Duodenal mucosa (tissue), 2 donors: ENCODE measurements around the gene MAPT.

Source experiments
- H3K27ac ChIP-seq: one replicate; pipeline ENCODE4 v1.7.0; 2013; ENCODE audit warnings: low read depth, low read length
- H3K27me3 ChIP-seq, 2 donors: one replicate each; pipeline ENCODE4 v1.7.0; 2013; ENCODE audit warnings: low read length in 2 of 2, control low read depth in 1 of 2; ENCODE audit not compliant: insufficient read depth in 2 of 2, control insufficient read depth in 1 of 2
- H3K36me3 ChIP-seq, 2 donors: one replicate each; pipeline ENCODE4 v1.7.0; 2013; ENCODE audit warnings: low read length in 2 of 2, control low read depth in 1 of 2; ENCODE audit not compliant: insufficient read depth in 2 of 2, control insufficient read depth in 1 of 2
- H3K4me1 ChIP-seq, 2 donors: one replicate each; pipeline ENCODE4 v1.7.0; 2013; ENCODE audit warnings: low read length in 2 of 2, control low read depth in 1 of 2; ENCODE audit not compliant: insufficient read depth in 2 of 2, control insufficient read depth in 1 of 2
- H3K4me3 ChIP-seq, 2 donors: one replicate each; pipeline ENCODE4 v1.7.0; 2013; ENCODE audit warnings: low read length in 2 of 2, low read depth in 1 of 2
- H3K9ac ChIP-seq, 2 donors: one replicate each; pipeline ENCODE4 v1.7.0; 2013; ENCODE audit warnings: low read length in 2 of 2, low read depth in 1 of 2
- H3K9me3 ChIP-seq, 2 donors: one replicate each; pipeline ENCODE4 v1.7.0; 2013; ENCODE audit warnings: low read length in 2 of 2, control low read depth in 1 of 2; ENCODE audit not compliant: control insufficient read depth in 1 of 2

MAPT gene

DNA sequence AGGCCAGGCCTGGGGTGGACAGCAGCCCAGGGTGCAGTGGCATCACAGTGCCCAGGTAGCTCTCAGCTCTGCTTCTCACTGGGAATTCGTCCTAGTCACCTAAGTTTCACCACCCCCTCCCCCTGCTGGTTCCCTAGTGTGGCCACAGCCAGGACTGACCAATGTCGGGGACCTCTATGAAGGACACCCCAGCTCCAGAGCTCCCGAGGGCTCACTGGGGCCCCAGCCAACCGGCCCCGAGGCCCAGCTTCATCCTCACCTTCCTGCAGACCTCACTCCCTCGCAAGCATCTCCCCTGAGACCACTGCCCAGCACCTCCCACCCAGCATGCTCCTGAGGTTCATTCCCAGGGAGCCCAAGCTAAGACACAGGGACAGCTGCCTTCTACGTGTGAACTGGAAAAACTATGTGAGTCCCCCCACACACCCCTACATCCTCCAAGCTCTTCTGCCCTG lies 44.8 kb upstream of the MAPT start:
- H3K9me3 ChIP-seq = no peaks in the 10 kb centered on the region
- no peak overlapping the region for H3K9ac ChIP-seq

DNA sequence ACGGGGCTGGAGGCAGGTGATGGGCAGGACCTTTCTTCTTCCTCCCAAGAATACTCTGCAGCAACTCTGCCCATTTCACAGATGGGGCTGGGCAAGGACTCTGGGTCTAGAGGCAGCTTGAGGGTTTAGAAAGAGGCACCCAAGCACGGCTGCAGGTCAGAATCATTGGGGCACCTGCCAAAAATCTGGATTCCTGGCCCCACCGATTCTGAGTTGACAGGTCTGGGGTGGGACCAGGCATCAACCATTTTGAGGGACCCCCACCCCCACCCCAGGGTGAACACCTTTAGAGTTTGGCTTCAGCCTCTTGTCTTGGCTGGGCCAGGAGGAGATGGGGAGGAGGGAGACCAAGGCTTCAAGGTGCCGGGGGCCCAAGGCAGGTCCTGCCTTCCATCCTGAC lies 44.3 kb upstream of the MAPT start:
- Histone ChIP-seq H3K4me3 (no peak overlapping the region), H3K9ac (no peak overlapping the region), H3K27me3 (peaks cover 0 to 13% of the 10 kb centered on the region in 2 donors), H3K27ac (no peak overlapping the region), H3K36me3 (no peaks in the 10 kb centered on the region), H3K4me1 (no peaks in the 10 kb centered on the region), H3K9me3 (no peaks in the 10 kb centered on the region)

More for the DNA sequence above, 44.8 kb upstream of the MAPT start:
- H3K4me3 ChIP-seq = no peak overlapping the region
- H3K4me1 ChIP-seq = no peaks in the 10 kb centered on the region
- peaks cover 0 to 13% of the 10 kb centered on the region in 2 donors for H3K27me3 ChIP-seq
- no peaks in the 10 kb centered on the region for H3K36me3 ChIP-seq
- H3K27ac ChIP-seq = no peak overlapping the region

DNA sequence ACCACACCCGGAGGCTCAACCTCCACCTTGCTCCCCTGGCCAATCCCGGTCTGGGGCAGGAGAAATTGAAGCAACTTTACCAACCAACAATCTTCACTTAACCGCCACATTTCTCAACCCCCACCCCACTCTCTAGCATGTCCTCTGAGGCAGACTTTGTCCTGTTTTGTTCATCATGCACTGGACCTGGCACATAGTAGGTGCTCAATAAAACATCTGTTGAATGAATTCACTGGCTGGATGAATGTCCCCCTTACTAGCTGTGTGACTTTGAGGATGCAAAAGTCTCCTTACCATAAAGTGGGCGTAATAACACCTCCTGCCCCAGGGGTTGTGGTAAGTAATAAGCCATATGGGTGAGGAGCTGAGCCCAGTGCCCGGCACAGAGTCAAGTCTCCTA lies 43.9 kb upstream of the MAPT start:
- H3K36me3 ChIP-seq = no peaks in the 10 kb centered on the region
- no peak overlapping the region for H3K4me3 ChIP-seq
- no peaks in the 10 kb centered on the region for H3K9me3 ChIP-seq
- no peak overlapping the region for H3K9ac ChIP-seq
- no peak overlapping the region for H3K27ac ChIP-seq
- H3K4me1 ChIP-seq = no peaks in the 10 kb centered on the region
- H3K27me3 ChIP-seq = peaks cover 0 to 13% of the 10 kb centered on the region in 2 donors

DNA sequence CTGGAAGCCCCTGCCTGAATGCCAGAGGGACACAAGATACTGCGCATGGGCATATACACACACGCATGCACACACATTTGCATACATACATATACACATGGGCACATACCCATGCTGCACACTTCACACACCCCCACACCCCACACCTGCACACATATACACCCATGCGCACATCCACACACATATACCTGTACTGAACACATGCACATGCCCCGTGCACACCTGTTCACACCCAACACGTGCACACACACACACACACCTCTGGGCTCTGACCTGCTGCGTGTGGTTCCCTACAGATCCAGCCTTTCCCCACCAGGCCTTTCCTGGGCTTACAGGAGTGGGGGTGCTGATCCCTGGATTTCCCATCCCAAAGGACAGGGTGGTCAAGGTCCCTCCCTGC lies 43.3 kb upstream of the MAPT start:
- H3K9ac ChIP-seq = no peak overlapping the region
- H3K9me3 ChIP-seq = no peaks in the 10 kb centered on the region

DNA sequence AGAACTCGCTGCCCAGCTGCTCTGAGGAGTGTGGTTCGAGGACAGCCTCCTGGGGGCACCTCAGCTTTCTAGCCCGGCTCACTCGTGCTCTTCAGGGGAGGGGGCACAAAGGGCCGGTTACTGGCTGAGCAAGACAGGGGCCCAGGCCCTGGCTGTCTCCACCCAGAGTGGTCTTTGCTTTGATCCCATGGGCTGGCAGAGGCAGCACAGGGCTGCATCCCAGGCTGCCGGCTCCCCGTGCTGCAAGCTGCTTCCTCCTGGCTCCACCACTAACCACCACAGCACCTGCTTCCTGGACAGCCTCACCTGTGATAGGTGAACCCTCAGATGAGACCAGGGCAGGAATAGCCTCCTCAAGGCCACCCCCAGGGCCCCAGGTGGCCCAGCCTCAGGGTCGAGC lies 42.9 kb upstream of the MAPT start:
- Histone ChIP-seq H3K4me1 (no peaks in the 10 kb centered on the region), H3K9ac (no peak overlapping the region), H3K27me3 (peaks cover 0 to 13% of the 10 kb centered on the region in 2 donors), H3K36me3 (no peaks in the 10 kb centered on the region), H3K9me3 (no peaks in the 10 kb centered on the region), H3K27ac (no peak overlapping the region), H3K4me3 (no peak overlapping the region)

More for the DNA sequence above, 43.3 kb upstream of the MAPT start:
- H3K36me3 ChIP-seq = no peaks in the 10 kb centered on the region
- peaks cover 0 to 13% of the 10 kb centered on the region in 2 donors for H3K27me3 ChIP-seq
- no peak overlapping the region for H3K4me3 ChIP-seq
- no peak overlapping the region for H3K27ac ChIP-seq
- H3K4me1 ChIP-seq = no peaks in the 10 kb centered on the region

DNA sequence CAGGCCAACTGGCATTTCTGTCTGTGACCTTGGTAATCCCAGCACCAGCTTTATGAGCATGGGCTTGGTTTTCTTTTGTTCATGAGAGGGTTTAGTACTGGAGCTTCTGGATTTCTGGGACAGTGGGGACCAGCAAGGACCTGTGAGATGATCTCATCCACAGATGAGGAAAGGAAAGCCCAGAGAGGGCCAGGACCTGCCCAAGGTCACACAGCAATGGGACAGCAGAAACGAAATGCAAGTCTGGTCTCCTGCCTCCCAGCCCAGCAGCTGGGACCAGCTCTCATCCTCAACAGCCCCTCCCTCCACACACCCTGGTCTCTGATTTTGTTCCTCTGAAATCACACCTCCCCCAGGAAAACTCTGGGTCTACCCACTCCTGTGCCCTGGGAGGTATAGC lies 42.5 kb upstream of the MAPT start:
- peaks cover 0 to 13% of the 10 kb centered on the region in 2 donors for H3K27me3 ChIP-seq
- H3K9me3 ChIP-seq = no peaks in the 10 kb centered on the region
- H3K36me3 ChIP-seq = no peaks in the 10 kb centered on the region
- no peak overlapping the region for H3K9ac ChIP-seq
- H3K27ac ChIP-seq = no peak overlapping the region
- no peaks in the 10 kb centered on the region for H3K4me1 ChIP-seq
- H3K4me3 ChIP-seq = no peak overlapping the region

DNA sequence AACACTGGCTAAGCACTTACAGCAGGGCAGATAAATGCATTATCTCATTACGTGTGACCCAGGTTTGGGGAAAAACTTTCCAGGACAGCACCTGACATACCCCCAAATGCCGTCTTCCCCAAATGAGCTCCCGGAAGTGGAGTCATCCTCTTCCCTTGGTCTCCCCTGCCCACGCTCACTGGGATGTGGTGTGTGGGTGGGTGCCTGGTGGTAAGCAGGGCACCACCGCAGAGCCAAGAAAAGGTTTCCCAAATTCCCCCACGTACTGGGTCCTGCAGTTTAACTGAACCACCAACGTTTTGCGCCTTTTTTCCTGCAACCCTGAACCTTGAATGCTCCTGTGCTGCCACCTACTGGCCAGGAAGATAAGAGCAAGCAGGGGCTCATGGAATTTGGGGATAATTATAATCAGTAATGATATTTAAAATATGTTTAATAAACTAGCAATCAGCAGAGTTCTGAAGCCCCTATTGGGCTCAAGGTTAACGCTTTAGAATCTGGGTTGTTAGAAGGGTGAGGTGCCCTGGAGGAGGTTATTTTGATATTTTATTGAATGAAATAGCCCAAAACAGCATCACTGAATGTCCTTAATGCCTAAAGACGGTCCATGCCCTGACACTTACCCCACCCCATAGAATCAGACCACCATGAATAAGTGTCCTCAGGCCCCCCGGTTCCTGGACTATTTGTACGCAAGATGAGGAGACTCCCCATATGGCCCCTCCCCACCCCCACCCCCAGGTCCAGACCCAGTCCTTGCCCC lies 41.6 kb upstream of the MAPT start:
- no peak overlapping the region for H3K9ac ChIP-seq
- no peaks in the 10 kb centered on the region for H3K4me1 ChIP-seq
- H3K27me3 ChIP-seq = peaks cover 0 to 13% of the 10 kb centered on the region in 2 donors
- no peaks in the 10 kb centered on the region for H3K9me3 ChIP-seq
- no peak overlapping the region for H3K4me3 ChIP-seq
- no peaks in the 10 kb centered on the region for H3K36me3 ChIP-seq
- no peak overlapping the region for H3K27ac ChIP-seq

DNA sequence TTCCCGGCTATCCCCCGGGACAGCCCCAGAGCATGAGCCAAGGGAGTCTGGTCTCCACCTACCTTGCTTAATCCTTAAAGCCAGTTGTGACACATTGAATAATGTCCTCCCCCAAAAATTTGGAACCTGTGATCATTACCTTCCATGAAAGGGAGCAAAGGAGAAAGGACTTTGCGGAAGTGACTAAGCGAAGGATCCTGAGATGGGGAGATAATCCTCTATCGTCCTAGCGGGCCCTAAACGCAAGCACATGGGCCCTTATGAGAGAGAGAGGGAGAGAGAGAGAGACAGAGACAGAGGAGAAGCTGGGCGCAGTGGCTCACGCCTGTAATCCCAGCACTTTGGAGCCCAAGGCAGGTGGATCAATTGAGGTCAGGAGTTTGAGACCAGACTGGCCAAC lies 40.1 kb upstream of the MAPT start:
- Histone ChIP-seq H3K27me3 (peaks cover 0 to 13% of the 10 kb centered on the region in 2 donors), H3K9ac (no peak overlapping the region), H3K27ac (no peak overlapping the region), H3K4me3 (no peak overlapping the region), H3K9me3 (no peaks in the 10 kb centered on the region), H3K36me3 (no peaks in the 10 kb centered on the region), H3K4me1 (no peaks in the 10 kb centered on the region)

DNA sequence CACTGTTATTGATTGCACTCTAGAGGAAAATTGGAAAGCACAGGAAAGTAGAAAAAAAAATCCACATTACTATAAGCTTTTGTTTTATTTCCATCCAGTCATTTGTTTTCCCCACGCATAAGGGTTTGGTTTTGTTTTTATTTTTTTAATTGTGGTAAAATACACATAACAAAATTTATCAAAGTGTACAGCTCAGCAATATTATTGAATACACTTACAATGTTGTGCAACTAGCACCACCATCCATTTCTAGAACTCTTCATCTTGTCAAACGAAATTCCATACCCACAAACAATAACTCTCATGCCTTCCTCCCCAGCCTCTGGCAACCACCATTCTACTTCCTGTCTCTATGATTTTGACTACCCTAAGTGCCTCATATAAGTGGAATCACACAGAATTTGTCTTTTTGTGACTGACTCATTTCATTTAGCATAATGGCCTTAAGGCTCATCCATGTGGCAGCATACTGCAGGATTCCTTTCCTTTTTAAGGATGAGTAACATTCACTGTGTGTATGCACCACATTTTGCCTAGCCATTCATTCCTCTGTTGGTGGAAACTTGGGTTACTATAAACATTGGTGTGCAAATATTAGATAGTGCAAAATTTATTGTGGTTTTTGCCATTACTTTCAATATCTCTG lies 38.5 kb upstream of the MAPT start:
- H3K9me3 ChIP-seq = no peaks in the 10 kb centered on the region
- no peak overlapping the region for H3K27ac ChIP-seq
- no peak overlapping the region for H3K9ac ChIP-seq
- H3K27me3 ChIP-seq = peaks cover 0 to 13% of the 10 kb centered on the region in 2 donors
- H3K4me1 ChIP-seq = no peaks in the 10 kb centered on the region
- H3K4me3 ChIP-seq = no peak overlapping the region
- no peaks in the 10 kb centered on the region for H3K36me3 ChIP-seq

DNA sequence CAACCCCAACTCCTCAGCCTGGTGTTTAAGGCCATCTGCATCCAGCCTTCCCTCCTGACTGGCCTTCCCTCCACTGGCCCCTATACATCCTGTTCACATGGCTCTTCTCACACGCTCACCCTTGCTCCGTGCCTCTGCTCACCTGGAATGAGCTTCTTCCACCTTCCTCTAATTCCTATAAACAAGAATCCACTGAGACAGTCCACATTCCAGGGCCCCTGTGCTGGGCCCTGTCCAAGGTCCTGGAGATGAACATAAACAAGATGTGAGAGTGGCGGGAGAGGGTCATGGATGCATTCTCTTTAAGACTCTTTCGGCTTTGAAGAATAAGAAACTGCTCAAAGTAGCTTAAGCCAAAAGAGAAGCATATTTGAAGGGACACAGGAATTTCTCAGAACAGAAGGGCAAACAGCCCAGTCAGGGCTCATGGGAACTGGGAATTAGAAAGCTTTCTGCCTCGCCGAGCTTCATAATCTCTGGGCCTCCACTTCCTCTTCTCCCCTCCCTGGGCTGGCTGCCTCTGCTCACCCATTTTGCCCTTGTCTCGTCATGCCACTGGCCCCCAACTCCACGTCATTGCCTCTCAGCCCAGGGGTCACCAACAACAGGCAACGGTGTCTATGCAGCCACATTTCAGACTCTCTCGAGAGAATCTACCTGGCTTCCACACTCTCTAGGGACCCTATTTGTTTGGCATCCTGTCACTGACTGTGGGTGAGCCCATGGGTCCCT lies 36.2 kb upstream of the MAPT start:
- no peaks in the 10 kb centered on the region for H3K36me3 ChIP-seq
- no peaks in the 10 kb centered on the region for H3K4me1 ChIP-seq
- no peaks in the 10 kb centered on the region for H3K9me3 ChIP-seq
- no peak overlapping the region for H3K27ac ChIP-seq
- no peak overlapping the region for H3K4me3 ChIP-seq
- no peak overlapping the region for H3K9ac ChIP-seq
- H3K27me3 ChIP-seq = peaks cover 0 to 3% of the 10 kb centered on the region in 2 donors
